ENCODE data around the gene AFF3.
"Not testable (repeated sequence)": the region's sequence is repeated elsewhere in the genome, so short reads cannot be mapped to it uniquely, and the experiment has no call there.

The AFF3 gene

DNA sequence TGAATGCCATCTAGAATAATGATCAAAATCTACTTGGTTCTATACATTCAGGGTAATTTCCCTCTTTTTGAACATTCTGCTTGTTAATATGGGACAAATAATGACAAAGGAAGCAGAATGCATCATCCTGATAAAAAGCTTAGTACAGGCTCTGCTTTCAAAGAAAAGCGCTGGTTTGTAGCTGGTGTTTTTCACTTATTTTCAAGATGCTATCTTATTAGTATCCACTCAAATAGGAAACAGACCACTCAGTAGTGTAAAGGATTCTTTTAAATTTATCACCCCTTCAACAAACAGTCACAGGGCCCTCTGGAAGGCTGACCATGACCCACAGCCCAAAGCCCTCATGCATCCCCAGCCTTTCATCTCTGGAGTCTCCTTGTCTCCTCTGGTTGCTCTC is 18.0 kb upstream of the AFF3 start:
- no peak for DNase-seq
- intact Hi-C loops (cut with DNase I) = no loop called here

DNA sequence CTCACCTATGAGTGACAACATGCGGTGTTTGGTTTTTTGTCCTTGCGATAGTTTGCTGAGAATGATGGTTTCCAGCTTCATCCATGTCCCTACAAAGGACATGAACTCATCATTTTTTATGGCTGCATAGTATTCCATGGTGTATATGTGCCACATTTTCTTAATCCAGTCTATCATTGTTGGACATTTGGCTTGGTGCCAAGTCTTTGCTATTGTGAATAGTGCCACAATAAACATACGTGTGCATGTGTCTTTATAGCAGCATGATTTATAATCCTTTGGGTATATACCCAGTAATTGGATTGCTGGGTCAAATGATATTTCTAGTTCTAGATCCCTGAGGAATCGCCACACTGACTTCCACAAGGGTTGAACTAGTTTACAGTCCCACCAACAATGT is 9.4 kb upstream of the AFF3 start:
- intact Hi-C loops (cut with DNase I); DNase-seq: not testable (repeated sequence)

DNA sequence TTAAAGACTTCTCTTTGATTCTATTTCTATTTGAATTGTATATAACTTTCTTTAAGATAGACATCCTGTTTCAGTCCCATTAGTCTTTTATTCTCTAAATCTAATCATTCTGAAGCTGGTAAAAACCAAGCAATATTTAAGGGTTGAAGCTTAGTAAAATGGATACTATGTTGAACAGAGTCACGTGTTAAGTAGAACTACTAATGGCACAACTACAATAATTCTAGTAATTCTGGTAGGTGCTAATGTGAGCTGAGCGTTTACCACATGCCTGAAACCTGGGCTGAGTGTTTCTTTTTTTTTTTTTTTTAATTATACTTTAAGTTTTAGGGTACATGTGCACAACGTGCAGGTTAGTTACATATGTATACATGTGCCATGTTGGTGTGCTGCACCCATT is 8.9 kb upstream of the AFF3 start:
- DNase-seq = no peak
- intact Hi-C loops (cut with DNase I) = no loop called here

DNA sequence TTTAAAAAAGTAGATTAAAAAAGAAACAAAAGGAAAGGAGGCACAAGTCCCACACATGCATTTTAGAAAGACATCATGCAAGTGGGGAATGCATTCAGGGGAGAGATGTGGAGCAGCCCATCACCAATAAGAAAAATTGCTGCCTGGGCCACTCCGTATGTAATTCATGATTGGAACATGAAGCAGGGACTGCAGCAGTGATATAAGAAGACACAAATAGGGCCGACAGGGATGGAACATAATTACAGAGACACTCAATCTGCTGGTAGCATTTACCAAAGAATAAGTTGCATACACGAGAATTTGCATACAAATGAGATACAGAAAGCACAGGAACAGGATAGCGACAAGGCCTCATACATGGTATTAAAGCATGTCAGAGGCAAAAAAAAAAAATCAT is 6.5 kb upstream of the AFF3 start:
- DNase-seq = no peak
- intact Hi-C loops (cut with DNase I) = no loop called here

DNA sequence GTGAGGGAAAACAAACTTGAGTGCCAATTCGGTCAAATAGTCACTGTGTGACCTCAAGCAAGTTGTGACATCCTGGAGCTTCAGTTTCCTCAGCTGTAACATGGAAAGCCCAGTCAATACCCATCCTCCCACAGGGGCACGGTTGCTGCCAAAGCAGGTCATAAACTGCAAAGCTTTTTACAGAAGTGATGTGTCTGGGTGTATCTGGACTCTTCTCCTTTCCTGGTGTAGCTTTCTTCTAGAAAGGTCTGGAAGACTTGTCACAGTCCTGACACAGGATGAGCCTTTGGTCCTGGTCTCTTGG is 4.2 kb upstream of the AFF3 start:
- DNase-seq = no peak
- intact Hi-C loops (cut with DNase I) = no loop called here

DNA sequence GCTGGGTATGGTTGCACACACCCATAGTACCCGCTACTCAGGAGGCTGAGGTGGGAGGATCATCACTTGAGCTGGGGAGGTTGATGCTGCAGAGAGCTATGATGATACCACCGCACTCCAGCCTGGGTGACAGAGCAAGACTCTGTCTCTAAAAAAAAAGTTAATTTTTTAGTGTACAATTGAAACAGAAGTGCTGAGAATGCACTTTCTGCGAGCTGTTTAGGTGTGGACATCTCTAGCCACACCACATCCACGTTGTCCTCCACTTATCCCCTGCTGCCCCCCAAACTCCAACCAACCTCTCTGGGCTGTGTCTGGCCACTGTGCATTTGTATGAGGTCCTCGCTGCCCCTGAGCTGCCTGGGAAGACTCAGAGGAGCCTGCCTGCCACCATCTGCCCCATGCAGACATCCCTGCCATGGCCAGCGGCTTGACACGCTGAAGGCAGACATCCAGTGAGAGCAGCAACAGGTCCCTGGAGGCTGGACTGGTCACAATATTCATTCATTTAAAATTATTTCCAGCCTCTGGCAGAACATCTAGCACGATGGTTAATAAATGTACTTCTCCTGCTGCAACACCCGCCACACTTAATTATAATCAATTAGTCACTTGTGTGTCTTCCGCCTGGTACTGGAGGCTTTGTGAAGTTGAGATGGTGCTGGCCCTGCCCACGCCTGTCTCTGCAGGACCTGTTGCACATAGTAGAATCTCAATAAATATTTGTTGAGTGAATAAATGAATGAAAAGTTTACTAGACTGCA is 3.7 kb upstream of the AFF3 start:
- no peak for DNase-seq
- intact Hi-C loops (cut with DNase I) = no loop called here

DNA sequence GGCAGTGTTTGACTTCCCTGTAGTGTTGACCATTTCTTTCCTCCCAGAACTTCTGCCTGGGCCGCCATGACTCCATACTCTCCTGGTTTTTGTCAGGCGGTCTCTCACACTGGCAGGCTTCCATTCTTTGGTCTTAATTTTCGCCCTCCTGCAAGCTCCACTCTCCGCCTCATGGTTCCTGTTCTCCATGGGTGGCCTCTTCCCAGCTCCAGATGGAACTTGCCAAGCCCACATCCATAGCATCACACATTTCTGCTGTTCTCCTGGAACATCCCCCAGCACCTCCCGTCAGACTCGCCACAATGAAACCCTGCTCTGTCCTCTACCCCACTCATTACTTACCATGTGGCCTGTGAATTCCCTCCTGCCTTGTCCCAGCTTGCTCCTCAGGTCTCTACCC is 896 bp upstream of the AFF3 start:
- intact Hi-C loops (cut with DNase I) = no loop called here
- DNase-seq = no peak

DNA sequence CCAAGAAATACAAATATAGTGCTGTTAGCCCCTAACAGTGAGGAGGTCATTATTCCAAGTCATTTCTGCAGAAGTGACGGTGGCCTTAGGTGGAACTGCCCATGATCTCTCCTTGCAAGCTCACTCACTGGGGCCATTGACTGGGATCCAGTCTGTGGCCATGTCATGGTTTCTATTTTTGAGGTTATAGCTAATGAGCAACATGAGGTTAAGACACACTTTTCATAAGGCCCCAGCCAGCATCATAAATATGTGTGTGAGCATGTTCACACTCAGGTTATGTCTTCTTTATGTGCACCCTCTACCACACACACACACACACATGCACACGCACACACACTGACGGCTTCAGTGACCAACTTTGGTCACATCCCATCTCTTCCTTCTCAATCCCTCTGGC is 484 bp downstream of the AFF3 start:
- DNase-seq = no peak
- intact Hi-C loops (cut with DNase I) = no loop called here

DNA sequence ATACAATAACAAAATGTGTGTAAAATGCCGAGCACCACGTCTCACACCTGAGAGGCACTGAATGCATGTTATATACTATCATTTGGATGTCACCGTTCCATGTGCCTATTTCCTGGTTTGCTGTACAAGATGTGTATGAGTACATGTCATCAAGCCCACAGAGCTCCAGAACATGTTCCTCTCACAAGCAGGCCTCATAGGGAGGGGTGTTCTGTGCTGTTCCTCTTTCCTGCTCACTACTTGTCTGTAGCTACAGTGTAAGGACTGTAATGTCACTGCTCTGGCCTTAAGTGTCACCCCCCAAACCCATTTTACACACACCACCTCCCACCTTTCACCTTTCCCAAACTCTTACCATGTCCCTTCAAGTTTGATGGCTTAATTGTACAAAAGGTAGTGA is 1.8 kb downstream of the AFF3 start:
- intact Hi-C loops (cut with DNase I) = no loop called here
- DNase-seq = no peak

DNA sequence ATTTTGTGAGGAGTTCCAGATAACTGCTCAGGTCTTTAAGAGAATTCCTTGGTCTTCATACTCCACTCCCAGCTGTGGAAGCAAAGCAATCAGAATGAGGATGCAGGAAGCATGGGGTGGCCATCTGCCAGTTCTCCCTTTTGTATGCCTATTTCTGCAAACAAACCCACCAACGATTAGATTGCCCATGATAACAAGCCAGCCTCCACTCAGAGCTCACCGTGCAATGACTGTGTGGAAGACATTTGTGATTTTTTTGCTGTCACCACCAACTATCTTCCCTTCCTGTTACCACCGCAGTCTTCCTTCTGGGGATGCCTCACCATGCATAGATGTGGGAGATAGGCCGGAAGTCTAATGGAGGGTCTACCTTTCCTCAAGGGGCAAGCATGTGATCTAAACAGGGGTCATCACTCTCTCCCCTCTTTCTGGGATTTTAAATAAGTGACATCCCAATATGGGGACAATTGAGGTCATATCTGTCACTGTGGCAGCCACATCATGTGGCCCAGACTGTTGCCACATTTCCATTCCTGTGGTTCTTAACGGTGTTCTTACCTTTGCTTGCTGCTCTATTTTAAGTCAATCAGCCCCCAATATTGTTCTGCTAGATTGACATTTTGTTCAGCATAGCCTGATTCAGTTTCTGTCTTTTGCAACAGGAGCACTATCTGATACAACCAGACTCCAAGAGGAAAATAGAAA is 4.4 kb downstream of the AFF3 start:
- peak in 13 of 42 donors; percentile 8 to 57 (median 21) for DNase-seq
- intact Hi-C loops (cut with DNase I) = no loop called here

DNA sequence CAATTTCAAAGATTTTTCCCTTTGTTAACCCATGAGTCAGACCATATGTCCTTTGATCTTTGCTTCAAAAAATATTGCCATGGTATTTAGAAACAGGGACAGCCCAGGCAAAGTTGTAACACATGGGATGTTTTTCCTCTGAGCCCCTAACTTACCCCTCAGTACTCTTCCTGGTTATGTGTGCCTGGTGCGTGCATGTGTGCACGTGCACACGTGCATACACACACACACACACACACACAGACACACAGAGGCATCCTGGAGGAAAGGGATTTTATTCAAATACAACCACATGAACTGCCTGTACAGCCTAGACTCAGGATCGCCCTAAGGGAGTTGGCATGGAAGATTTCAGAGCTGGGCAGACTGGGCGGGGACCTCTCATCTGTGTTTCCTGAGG is 5.1 kb downstream of the AFF3 start:
- DNase-seq = no peak
- intact Hi-C loops (cut with DNase I) = no loop called here

DNA sequence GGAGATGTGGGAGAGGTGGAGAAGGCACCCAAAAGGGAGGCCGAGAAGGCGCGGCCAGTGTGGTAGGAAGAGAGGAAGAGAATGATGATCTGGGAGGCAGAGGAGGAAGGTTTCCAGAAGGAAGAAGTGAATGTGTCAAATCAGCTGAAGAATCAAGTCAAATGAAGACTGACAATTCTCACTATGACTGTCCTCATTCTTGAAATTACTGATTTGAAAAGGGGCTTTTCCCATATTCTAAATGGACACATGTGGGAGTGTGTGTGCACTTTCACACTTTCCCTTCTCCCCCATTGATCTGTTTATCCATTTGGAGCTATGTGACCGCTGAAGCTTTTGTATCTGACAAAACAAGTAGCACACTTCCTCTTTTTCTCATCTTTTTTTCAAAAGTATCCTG is 6.1 kb downstream of the AFF3 start:
- intact Hi-C loops (cut with DNase I) = no loop called here
- DNase-seq = no peak

DNA sequence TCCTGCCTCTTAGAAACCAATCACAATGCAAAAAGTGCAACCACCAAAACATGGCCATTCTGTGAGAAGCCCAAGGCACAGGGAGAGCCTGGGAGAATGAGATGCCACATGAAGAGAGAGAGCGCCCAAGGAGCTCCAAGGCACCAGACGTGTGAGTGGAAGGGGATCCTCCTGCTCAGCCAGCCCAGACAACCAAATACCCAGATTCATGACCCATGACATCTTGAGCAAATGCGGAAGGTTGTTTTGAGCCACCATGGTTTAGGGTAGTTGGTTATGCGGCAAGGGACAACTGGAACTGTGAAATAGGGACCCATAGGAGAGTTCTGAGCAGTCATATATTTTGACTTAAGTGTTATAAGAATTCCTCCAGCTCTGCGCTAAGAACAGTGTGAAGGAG is 7.0 kb downstream of the AFF3 start:
- no peak for DNase-seq
- intact Hi-C loops (cut with DNase I) = no loop called here

DNA sequence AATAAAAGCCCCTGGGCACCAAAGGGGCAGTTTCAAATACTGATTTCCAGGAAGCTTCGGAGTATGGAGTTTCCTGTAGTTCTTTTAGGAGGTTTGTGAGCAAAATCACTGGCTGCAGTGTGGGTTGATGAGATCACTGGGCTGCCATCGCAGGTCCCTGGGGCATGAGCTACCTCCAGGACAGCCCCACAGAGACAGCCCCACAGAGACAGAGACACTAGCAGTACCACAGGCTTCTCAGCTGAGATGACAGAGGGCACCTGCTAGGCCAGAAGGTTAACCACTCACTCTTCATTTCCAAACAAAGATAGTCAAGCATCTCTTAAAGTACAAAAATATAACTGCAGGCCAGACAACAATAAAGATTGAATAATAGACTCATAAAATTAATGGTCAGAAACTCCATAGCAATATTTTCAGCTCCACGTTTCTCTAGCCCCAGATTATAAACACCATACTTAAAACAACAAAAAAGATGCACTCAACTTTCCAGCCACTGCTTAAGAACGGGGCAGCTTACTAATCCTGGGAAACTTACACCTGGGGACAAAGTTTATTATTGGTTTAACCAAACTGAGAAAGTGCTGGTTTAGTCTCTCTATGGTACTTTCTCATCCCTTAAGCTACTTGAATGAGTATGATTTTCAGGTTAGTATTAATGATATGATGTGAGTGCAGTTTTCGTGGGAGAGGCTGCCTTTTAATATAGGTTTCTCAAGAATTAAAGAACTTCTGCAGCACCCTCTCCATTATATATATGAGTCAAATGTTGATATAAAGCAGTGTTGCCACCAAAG is 11.6 kb downstream of the AFF3 start:
- no peak for DNase-seq
- intact Hi-C loops (cut with DNase I) = no loop called here

DNA sequence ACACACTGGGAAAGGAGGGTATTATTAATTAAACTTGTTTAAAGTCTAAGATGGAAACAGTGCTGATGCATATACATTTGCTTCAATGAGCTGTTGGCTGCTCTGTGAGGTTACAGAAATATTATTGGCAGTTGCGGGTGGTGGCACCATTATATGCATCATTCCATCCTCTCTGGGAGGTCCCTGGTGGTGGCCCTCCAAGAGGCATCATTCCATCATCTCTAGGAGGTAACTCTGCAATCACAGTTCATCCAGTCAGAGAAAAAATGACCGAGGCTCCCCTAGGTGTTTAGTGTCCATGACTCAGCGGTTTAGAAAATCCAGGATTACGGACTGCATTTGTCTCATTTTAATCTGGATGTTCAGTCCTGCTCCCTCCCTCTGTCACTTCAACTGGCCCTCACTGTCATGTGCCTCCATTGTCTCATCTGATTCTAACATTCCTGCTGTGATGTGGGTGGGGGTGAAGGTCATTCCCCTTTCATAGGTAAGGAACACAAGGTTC is 15.4 kb downstream of the AFF3 start:
- intact Hi-C loops (cut with DNase I) = no loop called here
- DNase-seq = no peak

DNA sequence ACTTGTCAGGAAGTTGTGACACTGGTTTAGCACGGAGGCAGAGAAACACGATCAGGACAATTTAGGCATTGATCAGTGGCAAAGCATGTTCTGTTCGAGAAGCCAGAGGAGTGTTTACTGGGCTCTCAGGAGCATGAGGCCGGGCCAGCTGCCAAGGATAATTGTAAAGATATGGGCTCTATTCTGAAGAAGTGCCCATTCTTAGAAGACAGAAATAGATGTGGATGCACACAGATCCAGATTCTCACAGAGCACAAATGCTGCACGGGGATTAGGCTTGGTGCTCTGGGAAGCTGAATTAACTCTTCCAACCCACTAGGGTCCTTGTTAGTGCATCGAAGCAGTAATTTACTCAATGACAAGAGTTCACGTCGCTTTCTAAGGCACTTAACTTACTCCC is 16.2 kb downstream of the AFF3 start:
- no peak for DNase-seq
- intact Hi-C loops (cut with DNase I) = no loop called here

DNA sequence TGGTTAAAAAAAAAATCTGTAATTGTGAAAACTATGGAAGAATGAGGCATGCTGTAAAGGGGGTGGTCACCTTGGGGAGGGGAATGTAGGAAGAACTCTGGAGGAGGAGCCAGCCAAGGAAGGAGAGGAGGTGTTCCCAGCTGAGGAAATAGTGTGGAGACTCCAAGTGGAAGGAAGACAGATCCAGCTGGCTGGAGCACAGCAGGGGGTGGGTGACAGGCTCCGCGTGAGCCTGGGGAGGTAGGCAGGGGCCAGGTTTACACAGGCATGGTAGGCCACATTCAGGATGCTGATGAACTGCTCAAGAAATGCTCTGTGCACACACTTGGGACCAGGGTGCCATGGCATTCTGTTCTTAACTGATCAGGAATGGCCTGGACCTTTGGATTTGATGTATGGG is 16.8 kb downstream of the AFF3 start:
- intact Hi-C loops (cut with DNase I) = no loop called here
- DNase-seq = no peak

DNA sequence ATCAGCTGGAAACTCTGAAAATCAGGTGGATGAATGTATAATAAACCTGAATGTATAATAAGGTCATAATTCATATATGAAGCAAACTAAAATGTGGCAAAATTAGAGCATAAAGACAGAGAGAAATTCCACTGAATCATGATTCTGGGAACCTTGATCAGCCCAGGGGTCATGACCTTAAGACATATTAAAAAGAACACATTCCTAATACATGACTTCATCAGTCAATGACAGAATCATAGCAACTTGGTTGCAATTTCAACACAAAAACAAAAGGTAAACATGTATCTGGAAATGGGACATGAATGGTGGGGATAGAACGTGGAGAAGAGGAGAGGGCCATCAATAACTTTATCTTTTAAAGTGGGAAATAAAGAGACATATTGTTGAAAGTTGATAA is 17.6 kb downstream of the AFF3 start:
- no peak for DNase-seq
- intact Hi-C loops (cut with DNase I) = no loop called here

DNA sequence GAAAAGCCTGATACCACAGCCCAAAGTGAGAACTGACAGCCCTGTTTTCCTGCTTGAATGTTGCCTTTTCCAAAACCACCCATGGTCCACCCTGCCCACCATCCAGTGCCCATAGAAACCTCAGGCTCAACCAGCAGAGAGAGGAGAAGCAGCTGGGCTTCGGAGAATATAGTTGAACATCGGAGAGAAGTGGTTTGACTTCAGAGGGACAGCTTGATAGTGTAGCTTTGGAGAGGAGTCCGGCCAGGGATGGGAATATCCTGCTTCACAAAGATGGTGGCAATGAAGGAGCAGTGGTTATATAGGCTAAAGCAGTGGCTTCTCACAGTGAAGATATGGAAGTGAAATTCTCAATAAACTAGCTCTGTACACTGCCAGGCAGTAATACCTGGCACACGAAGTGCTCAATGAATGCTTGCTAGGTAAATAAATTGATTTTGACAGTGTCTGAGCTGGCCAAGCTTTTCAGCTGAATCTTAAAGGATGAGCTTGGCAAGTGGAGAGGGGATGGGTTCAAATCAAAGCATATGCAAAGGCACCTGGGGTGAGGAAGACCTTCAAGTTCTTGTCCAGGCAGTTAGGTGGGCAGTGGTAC is 21.2 kb downstream of the AFF3 start:
- intact Hi-C loops (cut with DNase I) = no loop called here
- DNase-seq = no peak

DNA sequence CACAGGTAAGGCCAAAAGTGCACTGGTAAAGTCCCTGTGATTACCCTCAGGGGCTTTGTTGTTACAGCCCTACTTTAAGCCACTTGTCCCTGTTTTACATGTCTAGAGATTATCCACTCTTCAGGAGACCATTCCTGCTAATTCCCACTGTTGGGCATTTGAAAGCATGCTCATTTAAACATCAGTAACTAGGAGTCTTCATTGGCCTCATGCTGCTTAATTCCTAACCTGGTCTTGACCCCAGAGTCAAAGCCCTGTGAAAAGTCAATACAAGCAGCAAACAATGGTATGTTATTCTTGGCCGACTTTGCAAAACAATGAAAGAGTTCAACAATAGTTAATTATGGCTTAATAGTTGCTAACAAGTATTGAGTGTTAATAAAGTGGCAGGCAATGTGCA is 23.2 kb downstream of the AFF3 start:
- DNase-seq = no peak
- intact Hi-C loops (cut with DNase I) = no loop called here
